Keratinocyte (primary cell): ENCODE measurements around the gene KCNJ15. TPM values are rescaled to one million over a fixed set of nuclear protein-coding genes. Genes with fewer than 3 reads are reported as not detected.

Source experiments
- DNase-seq: peaks from one replicate; pipeline ENCODE4 v3.0.0-alpha.2; 2011; ENCODE audit warnings: low read depth, missing footprints, low spot score
- FAIRE-seq: peaks from 2 replicates; lab custom pipeline; 2011; peaks lifted over from hg19 to GRCh38; lab: Jason Lieb, UNC
- H2AFZ ChIP-seq: 2 replicates; pipeline ENCODE4 v1.6.0; 2012; ENCODE audit warnings: low read length, control low read depth, inconsistent platforms; ENCODE audit not compliant: control insufficient read depth
- H3K27ac ChIP-seq: 2 replicates; pipeline ENCODE4 v1.5.1; 2011; ENCODE audit warnings: low read length; ENCODE audit not compliant: control insufficient read depth, insufficient read depth
- H3K27me3 ChIP-seq: 3 replicates; pipeline ENCODE4 v1.6.0; 2011; ENCODE audit warnings: low read length; ENCODE audit not compliant: control insufficient read depth, insufficient read depth; ENCODE audit errors: extremely low read depth
- H3K36me3 ChIP-seq, 2 experiments: 2 replicates in 1 of 2; 3 replicates in 1 of 2; pipeline ENCODE4 v1.5.1; 2011; ENCODE audit warnings: low read length in 2 of 2, mild to moderate bottlenecking in 1 of 2; ENCODE audit not compliant: control insufficient read depth in 2 of 2, insufficient read depth in 2 of 2; ENCODE audit errors: extremely low read depth in 1 of 2
- H3K4me1 ChIP-seq: 3 replicates; pipeline ENCODE4 v1.5.1; 2011; ENCODE audit warnings: low read length; ENCODE audit not compliant: control insufficient read depth, insufficient read depth; ENCODE audit errors: extremely low read depth
- H3K4me2 ChIP-seq: 3 replicates; pipeline ENCODE4 v1.6.0; 2011; ENCODE audit warnings: low read depth, low read length; ENCODE audit not compliant: control insufficient read depth, insufficient read depth; ENCODE audit errors: extremely low read depth
- H3K4me3 ChIP-seq, 3 experiments: fragments of 200-600 bp in 1 of 3; sonication (generic) in 1 of 3; 2 replicates in 2 of 3; 3 replicates in 1 of 3; pipeline ENCODE4 v1.5.1; 2011 to 2016; ENCODE audit warnings: low read length in 3 of 3, mild to moderate bottlenecking in 3 of 3, control low read depth in 2 of 3, inconsistent platforms in 1 of 3, low read depth in 1 of 3, mixed read lengths in 1 of 3, mixed run types in 1 of 3, moderate library complexity in 1 of 3; ENCODE audit not compliant: control insufficient read depth in 2 of 3, insufficient read depth in 2 of 3; ENCODE audit errors: extremely low read depth in 1 of 3
- H3K79me2 ChIP-seq: 2 replicates; pipeline ENCODE4 v1.6.0; 2012; ENCODE audit warnings: low read length; ENCODE audit not compliant: control insufficient read depth, insufficient read depth
- H3K9ac ChIP-seq: 3 replicates; pipeline ENCODE4 v1.6.0; 2011; ENCODE audit warnings: low read length; ENCODE audit not compliant: control insufficient read depth, insufficient read depth; ENCODE audit errors: extremely low read depth
- H3K9me1 ChIP-seq: 3 replicates; pipeline ENCODE4 v1.6.0; 2011; ENCODE audit warnings: low read length; ENCODE audit not compliant: control insufficient read depth, insufficient read depth; ENCODE audit errors: extremely low read depth
- H3K9me3 ChIP-seq: 2 replicates; pipeline ENCODE4 v1.5.1; 2012; ENCODE audit warnings: low read depth, low read length; ENCODE audit not compliant: control insufficient read depth
- H4K20me1 ChIP-seq: 3 replicates; pipeline ENCODE4 v1.6.0; 2011; ENCODE audit warnings: low read length; ENCODE audit not compliant: control insufficient read depth, insufficient read depth; ENCODE audit errors: extremely low read depth
- EZH2 ChIP-seq: IDR thresholded peaks from one replicate; pipeline ENCODE4 v1.6.1; 2012; ENCODE audit warnings: inconsistent platforms, mild to moderate bottlenecking, low read length, moderate library complexity
- dilution Hi-C: fragments of 300-500 bp; cut with MboI; formaldehyde crosslinking; loops from one replicate; pipeline ENCODE4 v1.7.0; 2020; ENCODE audit warnings: low sequenced_read_pairs; ENCODE audit not compliant: extremely low pct_ligation_motif_present
- polyA plus RNA-seq, 5 experiments: library from polyadenylated mRNA; depleted of rRNA in 3 of 5; stranded (reverse) in 3 of 5; stranded (forward) in 1 of 5; unstranded in 1 of 5; fragments of >200 nt; gene quantifications; 1 replicate in 1 of 5; 2 replicates in 3 of 5; 3 replicates in 1 of 5; pipeline versions ENCODE4 v1.2.1 to v1.2.3, GENCODE V29; 2011 to 2012; ENCODE audit warnings: missing spikeins in 2 of 5, low read depth in 1 of 5, low replicate concordance in 1 of 5
- TF ChIP-seq, protein P1 (sequence below), 3 experiments: IDR thresholded peaks in 1 of 3; conservative IDR thresholded peaks in 1 of 3; optimal IDR thresholded peaks in 1 of 3; 2 replicates in 2 of 3; 3 replicates in 1 of 3; pipeline versions ENCODE3 to v1.5.1; 2011; ENCODE audit warnings: low read length in 3 of 3, mild to moderate bottlenecking in 3 of 3, moderate library complexity in 2 of 3, control low read depth in 1 of 3, inconsistent platforms in 1 of 3; ENCODE audit not compliant: insufficient read depth in 2 of 3; ENCODE audit errors: extremely low read depth in 1 of 3

KCNJ15 gene
- polyA plus RNA-seq, 1 donor (not counting 4 experiments of a cell fraction or from before 2014, with no cell fraction given): 76.3 TPM

DNA sequence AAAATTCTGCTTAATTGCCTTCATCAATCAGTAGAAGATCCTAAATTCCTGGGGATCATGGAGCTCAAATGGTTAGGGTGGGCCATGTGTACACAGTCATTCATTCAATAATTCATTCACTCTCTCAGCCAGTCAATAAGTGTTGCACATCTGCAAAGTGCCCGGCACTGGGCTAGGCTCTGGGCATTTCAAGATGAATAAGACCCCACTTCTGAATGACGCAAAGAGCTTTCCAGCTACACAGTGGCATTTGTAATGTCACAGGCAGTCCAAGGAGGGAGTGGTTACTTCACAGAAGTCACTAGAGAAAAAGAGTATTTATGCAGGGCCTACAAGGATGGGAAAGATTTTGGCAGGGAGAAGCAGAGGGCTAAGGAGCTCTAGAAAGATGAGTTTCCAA is 93.2 kb downstream of the KCNJ15 start:
- no peak overlapping the region for H3K9ac ChIP-seq
- DNase-seq: no peak
- H3K4me2 ChIP-seq: no peak overlapping the region

DNA sequence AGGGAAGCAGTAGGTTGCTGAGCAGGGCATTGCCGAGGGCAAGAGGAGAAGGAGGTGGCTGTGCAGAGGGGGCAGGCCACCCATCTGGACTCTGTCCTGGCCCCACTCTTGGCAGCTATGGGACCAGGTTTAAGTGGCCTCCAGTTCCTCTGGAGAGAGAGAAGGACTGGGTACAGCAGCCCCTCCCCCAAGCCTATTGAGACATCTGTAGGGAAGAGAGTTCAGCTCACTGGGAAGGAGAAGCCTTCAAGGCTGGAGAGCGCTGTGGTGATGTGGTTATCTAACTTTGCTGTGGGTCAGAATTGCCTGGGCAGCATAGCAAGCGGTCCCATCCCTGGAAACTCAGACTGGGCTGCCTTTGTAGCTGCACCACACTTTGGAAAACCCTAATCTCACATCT is 93.9 kb downstream of the KCNJ15 start:
- no peak for DNase-seq
- Histone ChIP-seq H2AFZ (no peak overlapping the region), H3K27ac (no peak overlapping the region), H3K9me3 (no peaks in the 10 kb centered on the region), H3K27me3 (no peaks in the 10 kb centered on the region), H3K36me3 (no peaks in the 10 kb centered on the region), H3K9ac (no peak overlapping the region), H3K4me3 (no peak overlapping the region), H3K4me2 (no peak overlapping the region), H3K79me2 (no peaks in the 10 kb centered on the region), H3K9me1 (no peaks in the 10 kb centered on the region), H4K20me1 (no peaks in the 10 kb centered on the region), H3K4me1 (peaks cover 16% of the 10 kb centered on the region)
- dilution Hi-C loops: no loop called here
- TF ChIP-seq EZH2: no peak
- TF ChIP-seq, protein P1, sequence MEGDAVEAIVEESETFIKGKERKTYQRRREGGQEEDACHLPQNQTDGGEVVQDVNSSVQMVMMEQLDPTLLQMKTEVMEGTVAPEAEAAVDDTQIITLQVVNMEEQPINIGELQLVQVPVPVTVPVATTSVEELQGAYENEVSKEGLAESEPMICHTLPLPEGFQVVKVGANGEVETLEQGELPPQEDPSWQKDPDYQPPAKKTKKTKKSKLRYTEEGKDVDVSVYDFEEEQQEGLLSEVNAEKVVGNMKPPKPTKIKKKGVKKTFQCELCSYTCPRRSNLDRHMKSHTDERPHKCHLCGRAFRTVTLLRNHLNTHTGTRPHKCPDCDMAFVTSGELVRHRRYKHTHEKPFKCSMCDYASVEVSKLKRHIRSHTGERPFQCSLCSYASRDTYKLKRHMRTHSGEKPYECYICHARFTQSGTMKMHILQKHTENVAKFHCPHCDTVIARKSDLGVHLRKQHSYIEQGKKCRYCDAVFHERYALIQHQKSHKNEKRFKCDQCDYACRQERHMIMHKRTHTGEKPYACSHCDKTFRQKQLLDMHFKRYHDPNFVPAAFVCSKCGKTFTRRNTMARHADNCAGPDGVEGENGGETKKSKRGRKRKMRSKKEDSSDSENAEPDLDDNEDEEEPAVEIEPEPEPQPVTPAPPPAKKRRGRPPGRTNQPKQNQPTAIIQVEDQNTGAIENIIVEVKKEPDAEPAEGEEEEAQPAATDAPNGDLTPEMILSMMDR (optimal IDR thresholded peaks at IDR 0.05 in 1 of 3, IDR thresholded peaks at IDR 0.05 in 1 of 3, conservative IDR thresholded peaks at IDR 0.05 in 1 of 3; ENCODE audit: extremely low read depth in 1 of 3, insufficient read depth in 2 of 3, low read length in 3 of 3): no peak
- FAIRE-seq: no peak

More for the DNA sequence above, 93.2 kb downstream of the KCNJ15 start:
- FAIRE-seq: no peak
- Histone ChIP-seq H3K27ac (no peak overlapping the region), H2AFZ (no peak overlapping the region), H3K9me3 (no peaks in the 10 kb centered on the region), H3K27me3 (no peaks in the 10 kb centered on the region), H3K4me1 (peaks cover 16% of the 10 kb centered on the region), H3K9me1 (no peaks in the 10 kb centered on the region), H3K4me3 (no peak overlapping the region), H4K20me1 (no peaks in the 10 kb centered on the region), H3K36me3 (no peaks in the 10 kb centered on the region), H3K79me2 (no peaks in the 10 kb centered on the region)
- TF ChIP-seq EZH2: no peak
- TF ChIP-seq, protein P1 (optimal IDR thresholded peaks at IDR 0.05 in 1 of 3, IDR thresholded peaks at IDR 0.05 in 1 of 3, conservative IDR thresholded peaks at IDR 0.05 in 1 of 3; ENCODE audit: extremely low read depth in 1 of 3, insufficient read depth in 2 of 3, low read length in 3 of 3): no peak
- dilution Hi-C loops: no loop called here
